Activated naive CD4-positive, alpha-beta T cell treated with anti-CD3 and anti-CD28 coated beads, Interleukin-2, amount 50 U/mL, for 16 hours (primary cell): Measurements from ENCODE around the gene MARCHF7.
"Not testable (repeated sequence)": the region's sequence is repeated elsewhere in the genome, so short reads cannot be mapped to it uniquely, and the experiment has no call there.

Experiments used
- DNase-seq: peaks from one replicate; pipeline ENCODE4 v3.0.0-alpha.2; 2020

MARCHF7 gene, protein sequence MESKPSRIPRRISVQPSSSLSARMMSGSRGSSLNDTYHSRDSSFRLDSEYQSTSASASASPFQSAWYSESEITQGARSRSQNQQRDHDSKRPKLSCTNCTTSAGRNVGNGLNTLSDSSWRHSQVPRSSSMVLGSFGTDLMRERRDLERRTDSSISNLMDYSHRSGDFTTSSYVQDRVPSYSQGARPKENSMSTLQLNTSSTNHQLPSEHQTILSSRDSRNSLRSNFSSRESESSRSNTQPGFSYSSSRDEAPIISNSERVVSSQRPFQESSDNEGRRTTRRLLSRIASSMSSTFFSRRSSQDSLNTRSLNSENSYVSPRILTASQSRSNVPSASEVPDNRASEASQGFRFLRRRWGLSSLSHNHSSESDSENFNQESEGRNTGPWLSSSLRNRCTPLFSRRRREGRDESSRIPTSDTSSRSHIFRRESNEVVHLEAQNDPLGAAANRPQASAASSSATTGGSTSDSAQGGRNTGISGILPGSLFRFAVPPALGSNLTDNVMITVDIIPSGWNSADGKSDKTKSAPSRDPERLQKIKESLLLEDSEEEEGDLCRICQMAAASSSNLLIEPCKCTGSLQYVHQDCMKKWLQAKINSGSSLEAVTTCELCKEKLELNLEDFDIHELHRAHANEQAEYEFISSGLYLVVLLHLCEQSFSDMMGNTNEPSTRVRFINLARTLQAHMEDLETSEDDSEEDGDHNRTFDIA

DNA sequence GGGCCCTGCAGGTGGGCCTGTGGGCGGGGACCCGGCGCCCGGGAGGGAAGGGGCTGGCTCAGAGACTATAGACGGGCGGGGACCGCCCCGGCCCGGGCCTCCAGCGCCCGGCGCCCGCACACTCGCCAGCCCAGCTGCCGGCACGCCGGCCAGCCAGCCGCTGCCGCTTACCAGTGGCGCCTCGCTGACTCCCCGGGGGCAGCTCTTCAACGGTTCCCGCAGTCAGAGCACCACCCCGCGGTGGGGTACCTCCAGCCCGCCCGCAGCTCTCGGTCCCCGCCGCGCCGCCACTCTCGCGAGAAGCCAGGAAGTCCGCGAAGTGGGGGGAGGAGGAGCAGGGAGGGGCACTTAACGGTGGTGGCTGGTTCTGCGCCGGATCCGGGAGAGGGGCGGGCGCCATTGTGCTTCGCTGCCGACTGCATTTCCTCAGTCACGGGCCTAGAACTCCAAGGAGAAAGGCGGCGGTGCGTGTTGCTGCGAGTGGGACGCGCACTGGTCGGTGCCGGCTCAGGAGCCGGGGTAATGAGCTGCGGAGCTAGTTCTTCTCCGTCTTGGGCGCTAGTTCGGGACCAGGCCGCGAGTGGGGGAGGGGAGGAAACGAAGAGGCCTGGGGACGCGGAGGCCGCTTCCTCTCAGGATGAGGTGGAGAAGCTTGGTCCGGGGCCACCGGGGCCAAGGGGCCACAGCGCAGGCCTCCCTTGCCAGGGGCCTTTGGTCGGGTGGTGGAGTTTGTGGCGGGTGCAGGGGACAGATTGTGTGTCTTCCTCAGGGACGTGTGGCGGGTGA, at the start of gene MARCHF7:
Gene MARCHF7, plus strand, starts transcription at position 364 of the 786 bp plus-strand sequence. CDS start 16,517 bp downstream, outside the sequence.
- DNase-seq, result peak; percentile 97

DNA sequence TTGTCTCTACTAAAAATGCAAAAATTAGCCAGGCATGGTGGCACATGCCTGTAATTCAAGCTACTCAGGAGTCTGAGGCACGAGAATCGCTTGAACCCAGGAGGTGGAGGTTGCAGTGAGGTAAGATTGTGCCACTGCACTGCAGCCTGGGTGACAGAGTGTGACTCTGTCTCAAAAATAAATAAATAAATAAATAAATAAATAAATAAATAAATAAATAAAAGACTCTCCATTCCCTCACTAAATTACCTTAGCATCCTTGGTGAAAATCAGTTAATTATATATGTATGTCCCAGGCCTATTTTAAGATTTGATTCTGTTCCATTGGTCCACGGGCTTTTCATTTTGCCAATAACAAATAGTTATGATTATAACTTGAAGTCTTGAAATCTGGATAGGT, 44.9 kb upstream of the MARCHF7 start:
- DNase-seq, result not testable (repeated sequence)

DNA sequence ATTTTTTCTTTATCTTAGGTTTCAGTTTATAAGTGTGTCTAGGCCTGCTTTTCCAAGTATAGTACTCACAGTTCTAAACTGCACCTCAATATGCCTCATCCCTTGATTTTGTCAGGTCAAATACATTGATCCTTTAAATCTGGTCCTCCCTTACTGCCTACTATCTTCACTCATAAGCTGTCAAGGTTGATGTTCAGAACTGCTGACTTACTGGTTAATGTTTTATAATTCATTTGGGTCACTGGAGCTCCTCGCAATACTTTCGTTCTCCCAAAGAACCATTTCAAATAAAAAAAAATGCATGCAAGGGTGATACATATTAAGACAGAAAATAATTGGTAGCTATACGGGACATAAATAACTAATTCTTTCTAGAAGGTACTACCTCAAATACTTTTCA, 41.3 kb upstream of the MARCHF7 start:
- no peak for DNase-seq

DNA sequence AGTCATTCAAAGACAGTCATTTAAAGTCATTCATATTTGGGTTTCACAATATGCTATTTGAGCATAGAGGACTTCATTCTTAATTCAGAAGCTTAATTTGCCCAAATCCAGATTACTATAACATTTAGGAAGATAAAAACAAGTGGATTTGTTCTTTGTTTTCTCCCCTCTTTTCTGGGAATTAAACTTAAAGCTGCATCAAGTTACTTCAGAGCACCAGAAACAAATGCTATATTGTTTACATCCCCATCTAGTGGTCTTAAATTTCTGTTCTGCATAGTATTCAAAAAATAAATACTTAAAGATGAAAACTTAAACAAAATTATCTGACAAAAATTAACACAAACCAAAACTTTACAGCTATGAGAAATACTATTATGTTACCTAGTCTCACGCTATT, 34.7 kb upstream of the MARCHF7 start:
- DNase-seq, result no peak

DNA sequence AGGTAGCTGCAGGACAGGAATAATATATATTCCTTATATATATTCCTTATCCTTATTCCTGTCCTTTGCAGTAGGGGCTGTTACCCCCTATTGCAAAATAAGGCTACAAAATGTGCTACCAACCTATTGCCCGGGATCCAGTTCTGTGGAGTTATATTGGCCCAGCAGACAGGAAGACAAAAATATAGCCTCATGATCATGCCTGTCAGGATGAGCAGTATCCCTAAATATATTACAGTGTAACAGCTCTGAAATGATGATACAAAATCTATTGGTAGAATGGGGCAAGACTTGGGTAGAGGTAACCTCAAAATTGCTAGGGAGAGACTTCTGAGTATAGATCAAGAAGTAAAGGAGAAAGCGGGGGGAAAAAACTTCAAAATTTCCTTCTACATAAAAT, 31.6 kb upstream of the MARCHF7 start:
- DNase-seq, result no peak

DNA sequence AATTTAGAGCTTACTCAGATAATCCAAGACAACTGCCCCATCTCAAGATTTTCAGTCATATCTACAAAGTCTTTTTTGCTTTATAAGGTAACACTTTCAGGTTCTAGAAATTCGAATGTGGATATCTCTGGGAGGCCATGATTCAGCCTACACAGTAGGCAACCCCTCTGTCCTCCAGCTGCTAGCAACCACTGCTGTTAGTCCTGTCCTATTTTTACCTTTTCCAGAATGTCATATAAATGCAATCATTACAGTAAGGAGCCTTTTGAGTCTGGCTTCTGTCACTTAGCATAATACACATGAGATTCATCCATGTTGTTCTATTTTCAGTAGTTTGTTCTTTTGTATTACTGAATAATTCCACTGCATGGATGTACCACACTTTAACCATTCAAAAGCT, 28.5 kb upstream of the MARCHF7 start:
- DNase-seq, result no peak

DNA sequence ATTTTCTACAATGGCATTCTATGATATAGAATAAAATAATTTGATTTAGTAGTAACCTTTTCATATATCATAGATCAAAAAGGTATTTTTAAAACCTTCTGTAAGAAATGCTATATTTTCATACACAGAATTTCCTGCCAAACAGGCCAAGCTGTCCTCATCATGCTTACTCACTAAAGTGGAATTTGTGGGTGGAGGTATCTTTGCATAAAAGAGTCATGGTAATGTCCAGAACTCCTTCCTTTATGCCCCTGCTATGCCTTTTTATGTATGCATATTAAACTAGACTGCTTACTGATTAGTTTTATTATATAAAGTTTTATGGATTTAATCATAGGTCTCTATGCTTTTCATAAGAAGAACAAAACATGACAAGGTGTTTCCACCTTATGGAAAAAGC, 27.5 kb upstream of the MARCHF7 start:
- no peak for DNase-seq

DNA sequence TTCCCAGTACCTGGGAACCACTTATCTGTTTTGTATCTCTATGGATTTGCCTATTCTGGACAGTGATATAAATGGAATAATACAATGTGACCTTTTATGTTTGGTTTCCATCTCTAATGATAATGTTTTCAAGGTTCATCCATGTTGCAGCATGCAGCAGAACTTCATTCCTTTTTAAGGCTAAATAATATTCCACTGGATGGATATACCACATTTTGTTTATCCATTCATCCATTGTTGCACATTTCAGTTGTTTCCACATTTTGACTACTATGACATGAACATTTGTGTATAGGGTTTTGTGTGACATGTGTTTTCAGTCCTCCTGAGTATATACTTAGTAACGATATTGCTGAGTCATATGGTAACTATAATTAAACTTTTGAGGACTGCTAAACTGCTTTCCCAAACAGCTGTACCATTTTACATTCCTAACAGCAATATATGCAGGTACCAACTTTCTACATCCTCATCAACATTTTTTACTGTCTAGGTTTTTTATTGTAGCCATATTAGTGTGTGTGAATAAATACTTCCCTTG, 17.7 kb upstream of the MARCHF7 start:
- DNase-seq, result no peak

DNA sequence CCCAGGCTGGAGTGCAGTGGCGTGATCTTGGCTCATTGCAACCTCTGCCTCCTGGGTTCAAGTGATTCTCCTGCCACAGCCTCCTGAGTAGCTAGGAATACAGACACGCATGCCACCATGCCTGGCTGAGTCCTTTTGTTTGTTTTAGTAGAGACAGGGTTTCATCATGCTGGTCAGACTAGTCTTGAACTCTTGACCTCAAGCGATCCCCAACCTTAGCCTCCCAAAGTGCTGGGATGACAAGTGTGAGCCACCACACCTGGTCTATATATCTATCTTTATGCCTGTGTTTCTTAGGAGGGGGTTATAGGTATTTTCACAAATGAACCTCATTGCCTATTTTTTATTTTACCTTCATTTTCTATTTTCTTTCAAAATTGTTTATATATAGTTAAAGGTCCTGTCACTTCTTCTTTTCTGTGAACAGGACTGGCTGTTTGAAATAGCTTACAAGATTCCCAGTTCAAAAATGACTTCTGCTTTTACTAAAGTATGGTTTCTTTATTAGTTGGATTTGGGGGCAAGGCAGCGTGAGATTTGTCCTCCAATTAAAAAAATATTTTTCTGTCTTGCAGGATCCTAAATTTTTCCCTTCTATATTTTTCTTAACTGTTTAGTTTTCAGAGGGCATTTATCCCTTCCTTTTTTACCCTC, 16.4 kb upstream of the MARCHF7 start:
- no peak for DNase-seq

DNA sequence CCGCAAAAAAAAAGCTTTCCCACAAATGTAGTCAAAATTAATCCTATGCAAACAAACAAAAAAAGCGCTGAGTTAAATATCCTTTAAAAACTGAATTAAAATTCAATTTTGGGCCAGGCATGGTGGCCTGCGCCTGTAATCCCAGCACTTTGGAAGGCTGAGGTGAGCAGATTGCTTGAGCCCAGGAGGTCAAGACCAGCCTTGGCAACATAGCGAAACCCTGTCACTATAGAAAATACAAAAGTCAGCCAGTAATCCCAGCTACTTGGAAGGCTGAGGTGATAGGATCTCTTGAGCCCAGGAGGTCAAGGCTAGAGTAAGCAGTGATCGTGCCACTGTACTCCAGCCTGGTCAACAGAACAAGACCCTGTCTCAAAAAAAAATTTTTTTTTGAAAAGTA, 8.8 kb upstream of the MARCHF7 start:
- no peak for DNase-seq

DNA sequence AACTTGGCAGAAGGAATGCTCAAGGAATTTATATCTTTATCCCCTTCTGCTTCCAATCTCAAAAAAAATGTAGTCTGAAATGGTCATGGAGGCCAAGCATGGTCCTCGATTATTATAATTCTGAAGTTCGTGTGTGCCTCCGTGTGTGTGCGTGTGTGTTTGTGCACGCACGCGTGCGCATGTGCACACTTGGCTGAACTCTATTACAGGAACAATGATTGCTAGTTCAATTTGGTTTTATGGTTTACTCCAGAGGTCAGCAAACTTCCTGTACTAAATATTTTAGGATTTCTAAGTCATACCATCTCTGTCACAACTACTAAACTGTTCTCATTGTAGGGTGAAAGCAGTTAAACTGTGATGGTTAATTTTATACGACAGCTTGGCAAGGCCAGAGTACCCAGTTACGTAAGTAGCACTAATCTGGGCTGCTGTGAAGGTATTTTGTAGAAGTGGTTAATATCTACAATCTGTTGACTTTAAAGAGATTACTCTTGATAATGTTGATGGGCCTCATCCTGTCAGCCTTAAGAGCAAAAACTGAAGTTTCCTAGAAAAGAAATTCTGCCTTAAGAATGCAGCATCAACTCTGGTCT, 5.8 kb upstream of the MARCHF7 start:
- DNase-seq, result no peak

DNA sequence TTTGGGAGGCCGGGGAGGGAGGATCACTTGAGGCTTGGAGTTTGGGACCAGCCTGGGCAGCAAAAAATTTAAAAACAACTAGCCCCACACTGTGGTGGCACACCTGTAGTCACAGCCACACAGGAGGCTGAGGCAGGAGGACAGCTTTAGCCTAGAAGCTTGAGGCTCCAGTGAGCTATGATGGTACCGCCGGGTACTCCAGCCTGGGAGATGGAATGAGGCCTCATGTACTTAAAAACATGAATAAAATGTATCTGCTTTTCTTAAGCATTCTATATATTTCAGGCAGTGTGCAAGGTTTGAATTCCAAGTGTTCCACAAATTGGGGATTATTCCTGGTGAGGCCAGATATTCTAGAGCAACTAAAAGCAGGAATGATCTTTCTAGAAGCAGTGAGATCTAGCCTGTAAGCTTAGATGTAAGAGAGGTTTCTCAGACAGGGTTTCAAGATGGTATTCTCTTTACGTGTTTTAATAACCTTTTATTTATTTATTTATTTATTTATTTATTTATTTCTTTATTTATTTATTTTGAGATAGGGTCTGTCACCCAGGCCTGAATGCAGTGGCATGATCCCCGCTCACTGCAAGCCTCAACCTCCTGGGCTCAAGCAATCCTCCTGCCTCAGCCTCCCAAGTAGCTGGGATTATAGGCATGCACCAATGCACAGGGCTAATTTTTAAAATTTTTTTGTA, 4.1 kb upstream of the MARCHF7 start:
- no peak for DNase-seq

DNA sequence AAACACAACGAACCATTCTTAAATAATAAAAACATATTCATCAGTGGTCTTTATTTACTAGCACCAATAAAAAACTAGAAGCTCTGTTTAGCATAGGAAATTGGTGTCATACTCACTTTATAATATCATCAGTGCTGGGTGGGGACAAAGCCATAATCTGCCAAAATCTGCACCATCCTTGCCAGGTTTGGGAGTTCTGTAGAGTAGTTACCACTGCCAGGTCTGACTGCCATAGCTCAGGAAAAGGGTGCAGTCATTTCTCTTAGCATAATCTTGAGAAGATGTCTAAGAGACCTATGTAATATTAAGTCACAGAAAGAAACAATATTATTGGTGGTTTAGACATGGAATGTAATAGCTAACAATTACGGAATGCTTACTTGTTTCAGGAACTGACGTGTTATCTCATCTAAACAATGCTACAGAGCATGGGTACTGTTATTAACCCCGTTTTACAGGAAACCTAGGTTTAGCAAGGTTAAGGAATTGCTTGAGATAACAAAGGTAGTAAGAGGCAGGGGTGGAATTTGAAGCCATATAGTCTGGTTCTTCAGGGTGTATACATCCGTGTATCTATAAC, 1.6 kb upstream of the MARCHF7 start:
- DNase-seq, result no peak

DNA sequence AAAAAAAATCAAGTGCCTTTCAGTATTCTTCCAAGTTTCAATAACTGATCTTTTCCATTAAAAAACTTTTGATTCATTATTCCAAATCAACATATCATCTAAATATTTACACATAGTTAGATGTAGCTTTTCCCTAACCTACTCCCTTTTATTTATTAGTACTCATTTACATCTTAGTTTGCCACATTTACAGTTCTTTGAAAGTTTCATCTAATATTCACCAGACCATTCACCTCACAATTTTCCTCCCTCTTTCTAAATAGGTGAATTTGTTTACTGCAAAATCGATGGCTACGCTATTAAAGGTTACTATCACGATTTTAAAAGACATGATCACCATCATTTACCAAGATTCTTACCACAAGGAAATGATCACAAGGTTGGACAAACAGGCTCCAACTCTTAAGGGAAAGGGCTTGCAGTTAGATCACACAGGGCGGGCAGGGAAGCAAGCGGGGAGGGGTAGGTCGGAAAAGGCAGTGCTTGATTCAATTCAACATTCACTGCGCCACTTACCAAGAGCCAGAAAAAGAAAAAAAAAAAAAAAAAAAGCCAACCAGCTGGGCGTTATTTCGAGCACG, 654 bp upstream of the MARCHF7 start:
- no peak for DNase-seq

DNA sequence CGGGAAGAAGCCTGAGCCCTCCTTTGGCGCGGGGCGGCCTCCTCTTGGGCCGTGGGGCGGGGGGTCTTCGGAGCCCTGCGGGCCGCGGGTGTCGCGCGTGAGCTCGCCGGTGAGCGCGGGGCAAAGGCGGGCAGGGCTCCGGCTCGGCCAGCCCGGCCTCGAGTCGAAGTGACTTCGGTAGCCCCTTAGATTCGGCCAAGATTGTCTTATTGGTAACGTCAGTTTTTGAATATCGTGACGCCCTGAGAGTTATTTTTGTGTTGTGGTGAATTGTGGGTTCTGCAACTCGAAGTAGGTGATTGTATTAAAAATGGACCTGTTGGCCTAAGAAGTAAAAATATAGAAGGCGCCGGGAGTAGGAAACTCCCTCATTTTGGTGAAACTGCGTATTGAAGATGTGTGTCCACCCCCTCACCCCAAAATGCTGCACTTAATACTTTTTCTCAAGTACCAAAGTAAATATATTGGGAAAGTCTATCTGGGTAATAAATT, 669 bp downstream of the MARCHF7 start:
- DNase-seq, result no peak

DNA sequence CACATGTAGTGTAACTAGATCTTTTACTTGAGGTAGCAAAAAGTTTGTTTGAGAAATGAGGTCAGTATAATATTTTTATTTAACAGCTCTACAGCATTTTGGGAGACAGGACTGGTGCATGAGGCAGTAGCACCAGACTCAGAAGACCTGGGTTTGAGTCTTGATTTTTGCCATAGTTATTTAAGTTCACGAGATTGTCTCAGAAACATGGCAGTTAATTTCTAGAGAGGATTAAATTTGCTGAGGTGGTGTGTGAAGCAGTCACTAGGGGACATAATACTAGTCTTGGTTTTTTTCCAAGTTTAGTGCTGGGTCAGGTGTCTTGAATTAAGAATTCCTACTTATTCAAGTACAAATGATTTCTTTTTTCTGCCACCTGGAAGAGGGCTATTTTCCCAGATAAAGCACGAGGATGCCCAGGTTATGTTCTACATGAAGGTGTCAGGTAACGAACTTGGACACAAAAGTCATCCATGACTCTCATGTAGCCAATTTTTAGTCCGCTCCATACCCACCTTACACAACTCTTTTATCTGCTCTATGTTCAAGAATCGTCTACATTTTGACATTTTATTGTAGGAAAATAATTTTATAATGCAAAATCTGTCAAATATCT, 1.4 kb downstream of the MARCHF7 start:
- DNase-seq, result no peak

DNA sequence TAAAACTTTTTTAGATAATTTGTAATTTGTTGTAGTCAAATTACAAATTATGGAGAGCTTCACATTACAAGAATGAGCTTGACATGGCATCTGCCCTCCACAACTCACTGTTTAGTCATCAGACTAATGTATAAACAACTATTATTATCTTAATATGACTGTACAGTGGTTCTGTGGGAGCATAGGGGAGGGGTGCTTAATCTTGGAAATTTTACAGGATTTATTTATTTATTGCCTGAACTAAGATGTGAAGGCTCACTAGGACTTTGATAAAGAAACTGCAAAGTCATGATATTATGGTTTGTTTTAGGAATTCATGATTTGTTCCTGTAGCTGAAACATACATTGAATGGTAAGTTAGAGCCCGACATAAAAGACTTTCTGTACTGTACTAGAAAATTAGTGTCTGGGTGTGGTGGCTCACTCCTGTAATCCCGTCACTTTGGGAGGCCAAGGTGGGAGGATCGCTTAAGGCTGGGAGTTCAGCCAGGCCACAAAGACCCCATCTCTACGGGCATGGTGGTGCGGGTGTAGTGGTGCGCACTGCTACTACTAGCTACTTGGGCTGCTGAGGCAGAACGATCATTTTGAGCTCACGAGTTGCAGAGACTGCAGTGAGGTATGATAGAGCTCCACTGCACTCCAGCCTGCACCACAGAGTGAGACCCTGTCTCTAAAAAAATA, 2.1 kb downstream of the MARCHF7 start:
- DNase-seq, result no peak

DNA sequence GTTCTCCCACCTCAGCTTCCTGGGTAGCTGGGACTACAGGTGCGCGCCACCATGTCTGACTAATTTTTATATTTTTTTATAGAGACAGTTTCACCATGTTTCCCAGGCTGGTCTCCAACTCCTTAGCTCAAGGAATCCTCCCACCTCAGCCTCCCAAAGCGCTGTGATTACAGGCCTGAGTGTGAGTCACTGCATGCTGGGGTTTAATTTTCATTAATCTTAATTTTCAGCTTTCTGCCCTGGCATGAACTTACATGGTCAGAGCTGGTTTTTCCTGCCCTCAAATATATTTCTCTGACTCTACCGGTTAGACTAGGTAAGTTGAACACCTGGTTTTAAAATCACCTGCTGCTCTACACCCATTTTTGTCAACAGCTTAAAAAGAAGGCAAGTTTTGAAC, 3.1 kb downstream of the MARCHF7 start:
- DNase-seq, result no peak

DNA sequence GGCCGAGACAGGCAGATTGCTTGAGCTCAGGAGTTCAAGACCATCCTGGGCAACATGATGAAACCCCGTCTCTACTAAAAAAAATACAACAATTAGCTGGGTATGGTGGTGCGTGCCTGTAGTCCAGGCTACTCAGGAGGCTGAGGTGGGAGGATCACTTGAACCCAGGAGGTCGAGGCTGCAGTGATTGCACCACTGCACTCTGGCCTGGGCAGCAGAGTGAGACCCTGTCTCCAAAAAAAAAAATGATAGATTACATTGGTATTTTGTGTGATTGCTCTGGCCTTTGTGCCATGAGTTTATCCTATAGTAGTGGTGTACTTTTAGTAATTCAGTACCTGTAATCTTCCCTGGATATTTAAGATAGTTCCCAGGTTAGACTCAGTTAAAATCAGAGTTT, 4.1 kb downstream of the MARCHF7 start:
- DNase-seq, result not testable (repeated sequence)

DNA sequence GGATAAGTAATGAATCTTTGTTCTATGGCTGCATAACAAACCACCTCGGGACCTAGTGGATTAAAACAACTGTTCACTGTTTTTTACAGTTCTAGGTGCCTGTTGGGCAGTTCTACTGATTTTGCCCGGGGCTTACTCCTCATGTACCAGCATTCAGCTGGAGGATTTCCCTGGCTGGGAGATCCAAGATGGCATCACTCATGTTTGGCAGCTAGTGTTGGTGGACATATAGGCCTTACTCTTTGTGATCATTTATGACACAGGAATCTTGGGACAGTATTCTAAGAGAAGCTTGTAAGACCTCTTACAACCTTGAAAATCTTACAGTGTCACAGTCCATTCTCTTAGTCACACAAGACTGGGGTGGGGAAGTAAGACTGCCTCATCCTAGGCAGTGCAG, 4.6 kb downstream of the MARCHF7 start:
- DNase-seq, result no peak
